ENCODE results near the gene AQP1.

GRCh38 chr7:30970594-30971094 lies 59.0 kb downstream of the AQP1 start:
- TF ChIP-seq POLR2A (IDR thresholded peaks at IDR 0.05; ENCODE audit: low read length) (no peak), CTCF (IDR thresholded peaks at IDR 0.05) (no peak), ESRRA (IDR thresholded peaks at IDR 0.05; ENCODE audit: borderline replicate concordance, low read length) (no peak), MAZ (IDR thresholded peaks at IDR 0.05; ENCODE audit: borderline replicate concordance, low read depth, low read length) (no peak), MAX (IDR thresholded peaks at IDR 0.05) (no peak), TP53 (CRISPR knock-in tag; IDR thresholded peaks at IDR 0.05) (no peak)

All from A549 (cell line).